AG10803 (cell line): ENCODE measurements around the gene FGF7.

Source experiments
- DNase-seq: peaks from one replicate; pipeline ENCODE4 v3.0.0; 2010; ENCODE audit warnings: low read depth
- H3K4me3 ChIP-seq: 2 replicates; pipeline ENCODE4 v1.5.1; 2011; ENCODE audit warnings: mild to moderate bottlenecking, low read length, control low read depth
- CTCF ChIP-seq: conservative IDR thresholded peaks from 2 replicates; pipeline ENCODE4 v1.5.1; 2011; ENCODE audit warnings: mild to moderate bottlenecking, low read length, control low read depth, inconsistent platforms

FGF7 gene

GRCh38 chr15:49406352-49407118 lies 16.5 kb upstream of the FGF7 start:
- DNase-seq, result no peak

GRCh38 chr15:49410641-49411040 lies 12.4 kb upstream of the FGF7 start:
- peak; percentile 27 for DNase-seq
- TF ChIP-seq CTCF, result no peak
- no peak overlapping the region for H3K4me3 ChIP-seq

More at GRCh38 chr15:49406352-49407118, 16.5 kb upstream of the FGF7 start:
- no peak overlapping the region for H3K4me3 ChIP-seq
- no peak for TF ChIP-seq CTCF

GRCh38 chr15:49412797-49413196 lies 10.2 kb upstream of the FGF7 start:
- no peak for TF ChIP-seq CTCF
- DNase-seq, result no peak
- H3K4me3 ChIP-seq, result no peak overlapping the region

- no peak overlapping the region for H3K4me3 ChIP-seq
- DNase-seq, result no peak
- no peak for TF ChIP-seq CTCF
Measured at GRCh38 chr15:49415149-49415548, 7.9 kb upstream of the FGF7 start.

- no peak for TF ChIP-seq CTCF
- DNase-seq, result peak; percentile 61
- H3K4me3 ChIP-seq, result no peak overlapping the region
Measured at GRCh38 chr15:49415638-49416037, 7.4 kb upstream of the FGF7 start.

- DNase-seq, result no peak
- no peak for TF ChIP-seq CTCF
Measured at GRCh38 chr15:49418811-49419210, 4.2 kb upstream of the FGF7 start.

GRCh38 chr15:49421991-49422390 lies 1.1 kb upstream of the FGF7 start:
- peak; percentile 81 for DNase-seq
- peak; percentile 86 for TF ChIP-seq CTCF
- peak overlapping the region; percentile 15 for H3K4me3 ChIP-seq

More at GRCh38 chr15:49418811-49419210, 4.2 kb upstream of the FGF7 start:
- no peak overlapping the region for H3K4me3 ChIP-seq
